C4-2B (cell line): Measurements from ENCODE around the gene RPAP2.
"Not testable (repeated sequence)": the region's sequence is repeated elsewhere in the genome, so short reads cannot be mapped to it uniquely, and the experiment has no call there.

ENCODE experiments used
- H3K27ac ChIP-seq: fragments of 450-650 bp; 2 replicates; pipeline ENCODE4 v1.5.1; 2017
- CTCF ChIP-seq: fragments of 450-650 bp; conservative IDR thresholded peaks from 2 replicates; pipeline ENCODE4 v1.5.1; 2017; ENCODE audit warnings: mild to moderate bottlenecking
- ZFX ChIP-seq: fragments of 450-650 bp; IDR thresholded peaks from 2 replicates; pipeline ENCODE4 v1.6.1; 2017

The RPAP2 gene

GRCh38 chr1:92380867-92381266 lies 82.0 kb downstream of the RPAP2 start:
- TF ChIP-seq CTCF: no peak
- no peak for TF ChIP-seq ZFX
- no peak overlapping the region for H3K27ac ChIP-seq

GRCh38 chr1:92393966-92394365 lies 95.1 kb downstream of the RPAP2 start:
- not testable (repeated sequence) for H3K27ac ChIP-seq

- no peak for TF ChIP-seq ZFX
- TF ChIP-seq CTCF: no peak
- H3K27ac ChIP-seq: no peak overlapping the region
Measured at GRCh38 chr1:92398519-92398918, 99.7 kb downstream of the RPAP2 start.

- no peak overlapping the region for H3K27ac ChIP-seq
- TF ChIP-seq CTCF (no peak), ZFX (no peak)
Measured at GRCh38 chr1:92399076-92399475, 100.2 kb downstream of the RPAP2 start.

- H3K27ac ChIP-seq: no peak overlapping the region
- no peak for TF ChIP-seq CTCF
- TF ChIP-seq ZFX: no peak
Measured at GRCh38 chr1:92404661-92405060, 105.8 kb downstream of the RPAP2 start.

- no peak overlapping the region for H3K27ac ChIP-seq
- TF ChIP-seq CTCF: no peak
- no peak for TF ChIP-seq ZFX
Measured at GRCh38 chr1:92408825-92409224, 110.0 kb downstream of the RPAP2 start.

- H3K27ac ChIP-seq: no peak overlapping the region
- no peak for TF ChIP-seq CTCF
Measured at GRCh38 chr1:92409946-92410549, 111.2 kb downstream of the RPAP2 start.

GRCh38 chr1:92410706-92411105 lies 111.8 kb downstream of the RPAP2 start:
- TF ChIP-seq ZFX (no peak), CTCF (no peak)
- H3K27ac ChIP-seq: no peak overlapping the region
